HG03060 (cell line): ENCODE results near the gene OR1K1.
"Not testable (repeated sequence)": the region's sequence is repeated elsewhere in the genome, so short reads cannot be mapped to it uniquely, and the experiment has no call there.

Source experiments
- ATAC-seq: cut with Tn5 transposase; IDR thresholded peaks from one replicate; pipeline ENCODE4 v1.9.1; 2021; ENCODE audit warnings: low read depth, moderate number of reproducible peaks; ENCODE audit not compliant: unreplicated experiment

Gene OR1K1

DNA sequence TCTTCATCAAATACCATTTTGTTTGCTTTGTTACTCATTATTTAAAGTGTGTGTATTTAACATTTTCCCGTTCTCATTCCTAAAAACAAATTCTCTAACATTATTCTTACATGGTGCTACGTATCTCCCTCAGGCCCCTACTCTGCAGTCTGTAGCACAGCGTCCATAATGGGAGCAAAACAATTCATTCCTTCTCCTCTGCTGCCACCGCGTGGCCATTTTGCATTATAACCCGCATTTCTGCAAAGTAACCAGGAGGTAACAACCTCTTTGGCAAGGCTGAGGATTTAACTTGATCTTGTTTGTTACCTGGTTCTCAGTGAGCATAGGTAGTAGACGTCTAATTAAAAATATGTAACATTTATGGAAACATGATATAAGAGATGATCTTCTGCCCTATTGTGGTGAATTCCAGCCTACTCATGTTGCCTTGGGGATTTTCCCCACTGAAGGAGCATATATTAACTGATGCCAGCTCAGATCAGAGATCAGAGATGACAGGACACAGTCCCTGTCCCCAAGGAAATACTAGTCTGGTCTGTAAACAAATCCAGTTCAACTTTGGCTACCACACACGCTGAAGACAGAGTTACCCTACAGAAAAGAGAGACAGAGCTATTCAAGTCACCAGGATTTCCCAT lies 10.5 kb downstream of the OR1K1 start:
- ATAC-seq, result peak; percentile 80

DNA sequence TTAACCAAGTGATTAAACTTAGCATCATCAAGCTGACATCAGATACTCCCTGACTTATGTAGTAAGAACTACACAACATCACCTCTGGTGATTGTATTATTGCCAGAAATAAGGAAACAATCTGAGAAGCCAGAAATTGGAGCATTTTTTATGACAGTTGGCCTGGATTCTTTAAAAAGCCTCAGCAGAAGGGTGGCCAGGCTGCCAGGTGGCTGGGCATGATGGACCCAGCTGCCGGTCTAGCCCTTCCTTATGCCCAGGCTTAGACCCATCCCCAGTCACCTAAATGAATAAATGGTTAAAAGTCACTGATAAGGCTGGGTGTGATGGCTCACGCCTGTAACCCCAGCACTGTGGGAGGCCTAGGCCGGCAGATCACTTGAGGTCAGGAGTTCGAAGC lies 12.8 kb downstream of the OR1K1 start:
- no peak for ATAC-seq

DNA sequence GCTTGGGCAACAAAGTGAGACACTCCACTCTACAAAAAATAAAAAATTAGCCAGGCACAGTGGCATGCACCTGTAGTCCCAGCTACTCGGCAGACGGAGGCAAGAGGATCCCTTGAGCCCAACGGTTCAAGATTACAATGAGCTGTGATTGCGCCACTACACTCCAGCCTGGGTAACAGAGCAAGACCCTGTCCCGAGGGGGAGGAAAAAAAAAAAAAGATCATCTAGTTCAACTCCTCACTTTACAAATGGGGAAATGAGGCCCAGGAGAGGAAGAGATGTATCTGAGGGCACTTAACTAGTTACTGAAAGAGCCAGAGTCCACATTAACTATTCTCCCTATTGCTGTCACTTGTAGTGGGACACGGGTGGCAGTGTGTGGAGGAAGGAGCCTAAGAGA lies 14.6 kb downstream of the OR1K1 start:
- ATAC-seq, result no peak

DNA sequence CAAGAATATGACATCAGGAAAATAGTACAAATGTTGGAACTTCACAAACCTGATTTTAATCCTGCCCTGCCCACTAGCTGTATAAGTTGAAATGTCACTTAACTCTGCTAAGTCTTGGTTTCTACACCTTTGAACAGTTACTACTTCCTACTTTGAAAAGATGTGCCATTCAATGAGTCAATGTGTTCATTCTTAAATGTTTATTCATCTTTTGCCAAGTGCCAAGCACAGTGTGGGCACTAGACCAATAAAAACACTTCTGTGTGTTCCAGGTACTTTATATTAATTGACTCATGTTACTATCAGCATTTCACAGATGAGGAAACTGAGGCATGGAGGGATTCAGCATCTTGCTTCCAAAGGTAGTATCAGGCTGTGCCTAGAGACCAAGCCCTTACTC lies 15.6 kb downstream of the OR1K1 start:
- no peak for ATAC-seq

DNA sequence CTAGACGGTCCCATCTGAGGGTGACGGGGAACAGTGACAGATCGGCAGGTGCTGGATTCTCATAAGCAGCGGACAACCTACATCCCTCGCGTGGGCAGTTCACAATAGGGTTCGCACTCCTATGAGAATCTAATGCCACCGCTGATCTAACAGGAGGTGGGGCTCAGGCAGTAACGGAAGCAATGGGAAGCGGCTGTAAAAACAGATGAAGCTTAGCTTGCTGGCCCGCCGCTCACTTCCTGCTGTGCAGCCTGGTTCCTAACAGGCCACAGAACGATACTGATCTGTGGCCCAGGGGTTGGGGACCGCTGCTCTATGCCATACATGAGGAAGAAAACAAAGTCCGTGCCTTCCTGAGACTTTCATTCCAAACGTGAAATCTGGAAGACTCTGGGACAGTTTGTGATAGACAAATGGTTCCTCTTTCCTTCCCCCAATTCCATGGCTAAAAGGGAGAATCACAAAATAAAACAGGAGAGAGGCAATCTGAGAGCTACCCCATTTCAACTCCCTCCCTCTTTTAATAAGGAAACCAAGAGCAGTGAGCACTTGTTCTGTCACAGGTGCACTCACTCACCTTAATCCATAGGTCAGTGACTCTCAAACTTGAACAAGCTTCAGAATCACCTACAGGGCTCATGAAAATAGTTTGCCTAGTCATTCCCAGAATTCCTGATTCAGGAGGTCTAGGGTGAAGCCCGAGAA lies 16.4 kb downstream of the OR1K1 start:
- ATAC-seq, result no peak

DNA sequence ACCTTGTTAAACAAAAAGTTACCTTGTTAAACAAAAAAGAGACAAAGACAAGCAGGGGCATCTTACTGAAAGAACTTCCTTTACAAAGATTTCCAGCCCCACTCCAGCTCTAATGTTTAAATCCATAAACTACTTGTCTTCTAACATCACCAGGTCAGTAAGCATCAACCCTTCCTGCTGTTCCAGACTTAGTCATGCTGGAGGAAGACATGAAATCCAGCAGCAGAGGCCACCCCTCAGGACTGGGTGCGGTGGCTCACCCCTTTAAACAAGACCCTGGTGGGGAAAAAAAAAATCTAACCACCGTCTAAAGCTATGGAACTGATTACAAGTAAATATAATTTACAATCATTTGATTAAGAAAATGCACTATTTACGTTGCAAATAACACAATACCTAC lies 19.4 kb downstream of the OR1K1 start:
- no peak for ATAC-seq

DNA sequence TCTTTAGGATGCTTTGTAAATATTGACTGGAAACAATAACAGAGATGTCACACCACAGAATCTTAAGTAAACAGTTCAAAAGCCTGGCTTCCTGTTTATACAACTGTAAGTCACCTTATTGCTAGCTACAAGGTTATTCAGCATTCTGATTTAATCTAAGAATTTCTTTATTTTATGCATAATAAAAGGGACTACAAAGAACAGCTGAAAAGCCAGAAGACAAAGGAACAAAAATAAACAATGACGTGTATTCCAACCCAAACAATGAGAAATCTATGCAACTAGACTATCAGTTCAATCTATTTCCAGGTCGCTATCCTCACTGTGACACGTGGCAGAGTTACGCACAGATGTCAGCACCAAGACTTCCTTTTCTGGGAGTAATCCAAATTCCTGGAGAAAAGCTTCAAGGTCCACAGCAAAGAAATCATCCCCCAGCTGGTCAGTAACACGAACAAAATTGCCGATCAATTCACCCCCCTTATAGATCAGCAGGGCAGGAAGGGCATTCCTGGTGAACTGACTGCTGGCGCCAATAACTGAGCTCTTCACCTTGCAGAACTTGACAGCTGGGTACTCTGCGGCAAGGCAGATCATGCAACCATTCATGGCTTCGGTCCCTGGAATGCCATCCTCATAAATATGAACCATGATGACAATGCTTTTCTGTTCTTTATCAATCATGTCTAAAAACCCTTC lies 20.0 kb downstream of the OR1K1 start:
- ATAC-seq, result no peak

DNA sequence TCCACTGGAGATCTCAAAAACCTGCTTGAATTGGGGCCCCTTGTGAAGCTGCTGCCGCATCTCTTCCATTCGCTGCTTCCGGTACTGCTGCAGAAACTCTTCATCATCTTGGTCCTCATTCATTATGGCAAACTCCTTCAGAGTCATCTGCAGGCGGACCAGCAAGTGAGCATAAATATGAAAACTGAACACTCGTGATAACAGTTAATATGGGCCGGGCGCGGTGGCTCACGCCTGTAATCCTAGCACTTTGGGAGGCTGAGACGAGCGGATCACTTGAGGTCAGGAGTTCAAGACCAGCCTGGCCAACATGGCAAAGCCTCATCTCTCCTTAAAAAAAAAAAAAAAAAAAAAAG lies 20.5 kb downstream of the OR1K1 start:
- ATAC-seq, result no peak

DNA sequence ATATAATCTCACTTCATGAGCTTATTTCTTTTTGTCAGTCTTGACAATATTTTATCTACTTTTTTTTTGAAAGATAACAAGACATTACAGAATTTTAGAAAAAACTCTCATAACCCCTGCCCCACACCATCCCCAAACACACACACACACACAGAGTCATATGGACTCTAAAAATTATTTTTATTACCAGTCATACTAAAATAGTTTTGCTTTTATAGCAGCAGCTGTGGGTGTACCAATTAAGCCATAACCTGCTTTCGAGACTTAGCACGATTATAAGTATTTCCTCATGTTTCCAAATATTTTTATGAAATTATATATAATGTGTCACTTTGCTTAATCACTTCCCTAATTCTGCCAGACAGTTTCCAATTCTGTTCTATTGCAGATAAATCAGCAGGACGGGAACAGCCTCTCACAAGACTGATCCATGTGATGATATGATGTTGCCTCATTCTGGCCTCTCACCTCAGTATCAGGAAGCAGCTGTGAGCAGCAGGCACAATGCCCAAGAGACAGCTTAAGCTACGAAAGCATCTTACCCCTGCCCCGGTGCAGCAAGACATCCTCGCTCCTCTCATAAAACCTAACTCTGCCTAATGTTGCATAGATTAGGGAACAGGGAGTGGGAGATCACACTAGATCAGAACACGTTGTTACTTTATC lies 21.5 kb downstream of the OR1K1 start:
- no peak for ATAC-seq

DNA sequence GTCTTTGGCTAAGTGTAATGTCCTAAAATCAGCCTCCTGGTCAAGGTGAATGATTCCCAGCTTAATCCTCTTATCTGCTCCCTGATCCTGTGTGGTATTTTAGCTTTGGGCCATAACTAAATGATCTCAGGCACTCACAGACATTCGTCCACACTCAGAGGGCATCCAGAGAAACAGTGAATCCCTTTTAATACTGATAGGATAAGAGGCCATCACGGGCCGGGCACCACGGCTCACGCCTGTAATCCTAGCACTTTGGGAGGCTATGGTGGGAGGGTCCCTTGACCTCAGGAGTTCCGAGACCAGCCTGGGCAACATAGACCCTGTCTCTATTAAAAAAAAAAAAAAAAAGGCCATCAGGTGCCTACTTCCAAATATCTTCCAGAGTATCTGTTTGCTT lies 22.1 kb downstream of the OR1K1 start:
- no peak for ATAC-seq

DNA sequence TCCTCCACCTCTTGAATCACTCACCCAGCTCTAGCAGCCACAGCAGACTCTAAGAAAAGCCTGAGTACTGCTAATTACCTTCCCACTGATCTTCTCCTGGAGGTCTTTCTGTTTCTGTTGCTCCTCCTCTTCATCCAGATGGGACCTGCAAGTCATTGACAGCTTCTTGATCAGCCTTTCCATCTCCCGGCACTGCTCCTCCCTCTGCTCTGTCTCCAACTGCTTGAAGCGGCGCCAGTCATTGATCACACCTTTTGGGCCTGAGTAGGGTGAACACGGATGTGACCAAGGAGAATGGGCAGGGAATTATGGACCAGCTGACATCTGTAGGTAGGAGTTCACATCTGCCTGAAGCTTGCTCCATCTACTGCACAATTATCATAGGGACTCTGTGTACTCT lies 23.0 kb downstream of the OR1K1 start:
- ATAC-seq, result no peak

DNA sequence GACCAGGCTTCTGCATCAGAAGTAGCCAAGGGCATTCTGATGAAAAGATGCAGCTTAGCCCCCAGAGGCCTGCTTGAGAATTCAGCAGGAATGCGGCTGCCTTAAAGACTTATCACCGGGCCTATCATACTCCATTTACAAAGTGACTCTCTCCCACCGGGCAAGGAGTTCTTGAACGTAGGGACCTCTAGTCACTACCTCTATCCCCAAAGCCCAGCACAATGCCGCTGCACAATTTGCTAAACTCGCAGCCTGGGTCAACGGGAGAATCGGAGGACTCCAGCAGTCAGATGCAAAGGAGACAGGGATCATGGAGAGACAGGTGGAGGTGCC lies 27.8 kb downstream of the OR1K1 start:
- peak; percentile 10 for ATAC-seq

DNA sequence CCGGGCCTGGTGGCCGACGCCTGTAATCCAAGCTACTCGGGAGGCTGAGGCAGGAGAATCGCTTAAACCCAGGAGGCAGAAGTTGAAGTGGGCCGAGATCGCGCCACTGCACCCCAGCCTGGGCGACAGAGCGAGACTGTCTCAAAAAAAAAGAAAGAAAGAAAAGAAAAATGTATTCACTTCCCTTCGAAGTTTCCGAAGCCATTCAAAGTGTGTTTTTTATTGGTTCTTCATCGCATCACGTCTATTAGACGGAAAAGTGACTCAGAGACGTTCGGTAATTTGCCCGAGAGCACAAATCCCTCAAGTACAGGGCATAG lies 29.0 kb downstream of the OR1K1 start:
- not testable (repeated sequence) for ATAC-seq

DNA sequence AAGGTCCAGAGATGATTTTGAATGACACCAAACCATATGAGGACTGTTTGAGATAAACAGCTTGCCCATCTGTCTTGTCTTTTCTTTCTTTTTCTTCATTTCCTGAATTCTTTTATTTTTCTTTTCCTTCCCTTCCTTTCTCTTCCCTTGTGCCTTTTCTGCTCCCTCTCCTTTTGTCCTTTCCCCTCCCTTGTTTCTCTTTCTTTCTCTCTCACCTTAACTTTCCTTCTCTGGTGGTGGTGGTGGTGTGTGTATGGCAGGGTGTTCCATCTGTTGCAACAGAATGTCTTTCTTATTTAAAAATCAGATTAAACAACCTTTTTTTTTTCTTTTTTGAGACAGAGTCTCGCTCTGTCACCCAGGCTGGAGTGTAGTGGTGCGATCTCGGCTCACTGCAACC lies 32.3 kb downstream of the OR1K1 start:
- no peak for ATAC-seq

DNA sequence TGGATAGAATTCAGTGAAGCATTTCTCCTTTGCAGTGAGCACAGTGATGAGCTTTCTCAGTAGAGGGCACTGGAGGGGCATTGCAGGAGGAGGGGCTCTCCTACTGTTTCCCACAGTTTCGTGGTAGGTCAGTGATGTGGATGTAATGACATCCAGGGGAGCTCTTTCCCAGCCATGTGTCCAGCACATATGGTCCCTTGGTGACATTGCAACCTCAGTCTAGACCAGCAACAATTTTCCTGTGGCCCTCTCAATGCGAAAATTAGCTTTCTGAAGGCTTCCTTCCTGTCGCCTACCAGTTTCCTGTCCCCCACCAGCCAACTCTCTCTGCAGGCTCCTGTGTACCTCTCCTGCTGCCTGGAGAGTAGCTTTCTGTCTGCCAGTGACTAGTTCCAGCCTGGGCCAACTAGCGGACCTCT lies 35.4 kb downstream of the OR1K1 start:
- ATAC-seq, result no peak

DNA sequence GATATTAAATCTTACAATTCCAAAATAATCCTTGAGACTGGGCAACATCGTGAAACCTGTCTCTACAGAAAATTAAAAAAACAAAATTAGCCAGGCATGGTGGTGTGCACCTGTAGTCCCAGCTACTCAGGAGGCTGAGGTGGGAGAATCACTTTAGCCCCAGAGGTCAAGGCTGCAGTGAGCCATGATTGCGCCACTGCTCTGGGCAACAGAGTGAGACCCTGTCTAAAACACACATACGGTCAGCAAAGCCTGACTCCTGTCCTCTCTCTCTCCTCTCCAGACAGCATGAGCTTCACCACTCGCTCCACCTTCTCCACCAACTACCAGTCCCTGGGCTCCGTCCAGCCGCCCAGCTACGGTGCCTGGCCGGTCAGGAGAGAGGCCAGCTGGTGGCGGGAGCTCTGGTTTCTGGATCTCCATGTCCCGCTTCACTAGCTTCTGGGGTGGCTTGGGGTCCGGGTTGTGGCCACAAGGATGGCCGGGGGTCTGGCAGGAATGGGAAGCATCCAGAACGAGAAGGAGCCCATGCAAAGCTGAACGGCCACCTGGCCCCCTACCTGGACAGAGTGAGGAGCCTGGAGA lies 37.4 kb downstream of the OR1K1 start:
- ATAC-seq, result no peak

DNA sequence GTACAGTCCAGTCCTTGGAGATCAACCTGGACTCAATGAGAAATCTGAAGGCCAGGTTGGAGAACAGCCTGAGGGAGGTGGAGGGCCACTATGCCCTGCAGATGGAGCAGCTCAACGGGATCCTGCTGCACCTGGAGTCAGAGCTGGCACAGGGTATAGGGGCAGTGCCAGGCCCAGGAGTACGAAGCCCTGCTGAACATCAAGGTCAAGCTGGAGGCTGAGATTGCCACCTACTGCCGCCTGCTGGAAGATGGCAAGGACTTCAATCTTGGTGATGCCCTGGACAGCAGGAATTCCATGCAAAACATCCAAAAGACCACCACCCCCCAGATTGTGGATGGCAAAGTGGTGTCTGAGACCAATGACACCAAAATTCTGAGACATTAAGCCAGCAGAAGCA lies 38.5 kb downstream of the OR1K1 start:
- ATAC-seq, result not testable (repeated sequence)

DNA sequence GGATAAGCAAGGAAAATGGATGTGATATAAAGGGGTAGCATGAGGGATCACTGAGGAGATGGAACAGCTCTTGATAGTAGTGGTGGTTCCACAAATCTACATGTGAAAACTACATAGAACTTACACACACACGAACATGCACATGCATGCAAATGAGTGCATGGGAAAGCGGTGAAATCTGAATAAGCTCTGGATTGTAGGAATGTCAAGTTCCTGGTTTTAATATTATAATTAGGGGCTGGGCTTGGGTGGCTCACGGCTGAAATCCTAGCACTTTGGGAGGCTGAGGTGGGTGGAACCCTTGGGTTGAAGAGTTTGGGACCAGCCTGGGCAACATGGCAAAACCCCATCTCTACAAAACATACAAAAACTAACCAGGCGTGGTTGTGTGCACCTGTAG lies 41.6 kb downstream of the OR1K1 start:
- ATAC-seq, result no peak

DNA sequence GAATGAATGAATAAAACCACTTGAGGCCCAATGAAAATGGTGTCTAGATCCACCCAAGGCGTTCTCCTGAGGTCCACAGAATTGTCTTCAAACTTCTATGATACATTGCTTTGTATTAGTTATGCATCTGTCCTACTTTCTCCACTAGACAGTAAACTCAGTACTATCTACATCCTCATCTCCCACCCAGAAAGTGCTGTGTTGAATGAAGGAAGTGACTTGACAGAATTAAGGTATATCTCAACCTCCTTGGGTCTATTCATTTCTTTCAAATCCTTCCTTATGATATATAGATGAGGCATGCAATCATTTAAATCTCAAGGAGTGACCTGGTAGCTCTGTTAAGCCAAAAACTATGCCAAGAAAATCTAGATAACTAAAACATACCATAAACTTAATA lies 44.2 kb downstream of the OR1K1 start:
- no peak for ATAC-seq

DNA sequence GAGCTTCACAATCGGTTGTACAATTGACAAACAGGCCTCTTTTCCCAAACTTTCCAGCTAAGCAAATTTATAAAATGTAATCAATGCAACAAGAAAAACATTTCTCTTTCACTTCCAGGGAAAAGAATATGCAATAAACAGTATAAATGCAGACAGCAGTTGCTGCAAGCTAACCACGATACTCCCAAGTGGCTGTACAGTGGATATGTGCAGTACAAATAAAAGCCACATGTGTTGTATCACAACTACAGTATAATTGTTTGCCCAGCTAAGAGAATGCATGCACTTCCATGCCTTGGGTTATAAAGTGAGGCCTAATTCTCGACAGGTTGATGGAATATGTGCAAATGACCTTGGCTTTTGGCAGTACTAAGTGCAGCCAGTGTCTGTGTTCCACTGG lies 45.2 kb downstream of the OR1K1 start:
- ATAC-seq, result no peak

DNA sequence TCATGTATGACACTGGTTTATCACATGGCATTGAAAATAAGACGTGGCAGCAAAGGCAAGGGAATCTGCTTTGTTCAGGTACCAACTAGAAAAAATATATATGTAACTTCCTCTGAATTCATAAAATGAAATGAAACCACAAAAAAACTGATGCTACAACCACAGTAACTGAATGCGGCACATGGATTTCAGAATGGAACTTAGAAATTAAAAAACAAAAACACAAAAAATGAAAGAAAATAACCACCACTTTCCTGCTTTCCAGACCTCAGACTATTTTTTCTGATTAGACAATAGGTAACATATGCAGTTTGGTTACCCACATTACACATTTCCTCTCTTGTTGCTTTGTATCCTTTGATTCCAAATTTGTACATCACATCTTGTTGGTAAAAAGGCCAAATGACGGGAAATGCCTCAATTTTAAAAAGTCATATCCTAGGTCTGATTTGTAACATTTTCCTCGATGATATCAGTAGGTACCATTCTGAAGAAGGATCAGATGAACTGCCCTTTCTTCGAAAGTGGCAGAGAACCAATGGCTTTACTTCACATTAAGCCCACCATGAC lies 46.5 kb downstream of the OR1K1 start:
- ATAC-seq, result no peak
